BE2C (cell line): ENCODE measurements around the gene TECPR2.

Source experiments
- DNase-seq: peaks from one replicate; pipeline ENCODE4 v3.0.0-alpha.2; 2020
- H3K27me3 ChIP-seq: fragments of 250-450 bp; sonication (Bioruptor Pico); 2 replicates; pipeline ENCODE4 v1.5.1; 2020; ENCODE audit warnings: mild to moderate bottlenecking
- H3K36me3 ChIP-seq: fragments of 250-450 bp; sonication (Bioruptor Pico); 2 replicates; pipeline ENCODE4 v1.5.1; 2020; ENCODE audit warnings: mild to moderate bottlenecking
- H3K4me1 ChIP-seq: fragments of 250-450 bp; sonication (Bioruptor Pico); 2 replicates; pipeline ENCODE4 v1.5.1; 2020
- H3K4me3 ChIP-seq: 2 replicates; pipeline ENCODE4 v1.5.1; 2011; ENCODE audit warnings: low read depth, low read length
- H3K9me3 ChIP-seq: fragments of 250-450 bp; sonication (Bioruptor Pico); 2 replicates; pipeline ENCODE4 v1.5.1; 2020
- TF ChIP-seq, protein P1 (sequence below): IDR thresholded peaks from 2 replicates; pipeline ENCODE4 v1.5.1; 2012; ENCODE audit warnings: mild to moderate bottlenecking, low read depth, low read length

The TECPR2 gene

DNA sequence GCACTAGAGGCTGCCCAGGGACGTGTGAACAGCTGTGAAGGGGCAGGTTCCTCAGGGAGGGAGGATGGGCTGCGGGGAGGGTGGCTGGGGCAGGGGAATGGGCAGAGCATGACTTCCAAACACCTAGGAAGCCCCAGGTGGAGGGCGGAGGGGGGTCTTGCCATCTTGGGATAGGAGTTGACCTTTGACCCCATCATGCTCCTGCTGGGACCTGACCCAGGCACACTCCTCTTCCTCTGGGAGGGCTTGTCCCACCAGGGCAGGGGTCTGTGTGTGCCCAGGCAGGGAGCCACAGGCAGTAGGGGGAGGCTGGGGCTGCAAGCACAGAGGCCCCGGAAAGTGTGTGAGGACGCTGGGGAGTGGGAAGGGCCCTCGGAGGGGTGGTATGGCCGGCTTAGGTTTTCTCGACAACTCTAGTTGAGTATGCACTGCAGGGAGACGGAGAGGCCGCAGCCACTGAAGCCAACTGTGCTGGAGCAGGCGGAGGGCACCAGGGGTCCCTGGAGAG is 150.1 kb downstream of the TECPR2 start:
- Histone ChIP-seq H3K36me3 (no peaks in the 10 kb centered on the region), H3K9me3 (no peaks in the 10 kb centered on the region), H3K27me3 (no peaks in the 10 kb centered on the region), H3K4me3 (no peak overlapping the region), H3K4me1 (peaks cover 4% of the 10 kb centered on the region; the same call in 1 of the 2 replicates)
- DNase-seq: peak; percentile 10
- TF ChIP-seq, protein P1, sequence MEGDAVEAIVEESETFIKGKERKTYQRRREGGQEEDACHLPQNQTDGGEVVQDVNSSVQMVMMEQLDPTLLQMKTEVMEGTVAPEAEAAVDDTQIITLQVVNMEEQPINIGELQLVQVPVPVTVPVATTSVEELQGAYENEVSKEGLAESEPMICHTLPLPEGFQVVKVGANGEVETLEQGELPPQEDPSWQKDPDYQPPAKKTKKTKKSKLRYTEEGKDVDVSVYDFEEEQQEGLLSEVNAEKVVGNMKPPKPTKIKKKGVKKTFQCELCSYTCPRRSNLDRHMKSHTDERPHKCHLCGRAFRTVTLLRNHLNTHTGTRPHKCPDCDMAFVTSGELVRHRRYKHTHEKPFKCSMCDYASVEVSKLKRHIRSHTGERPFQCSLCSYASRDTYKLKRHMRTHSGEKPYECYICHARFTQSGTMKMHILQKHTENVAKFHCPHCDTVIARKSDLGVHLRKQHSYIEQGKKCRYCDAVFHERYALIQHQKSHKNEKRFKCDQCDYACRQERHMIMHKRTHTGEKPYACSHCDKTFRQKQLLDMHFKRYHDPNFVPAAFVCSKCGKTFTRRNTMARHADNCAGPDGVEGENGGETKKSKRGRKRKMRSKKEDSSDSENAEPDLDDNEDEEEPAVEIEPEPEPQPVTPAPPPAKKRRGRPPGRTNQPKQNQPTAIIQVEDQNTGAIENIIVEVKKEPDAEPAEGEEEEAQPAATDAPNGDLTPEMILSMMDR: no peak

DNA sequence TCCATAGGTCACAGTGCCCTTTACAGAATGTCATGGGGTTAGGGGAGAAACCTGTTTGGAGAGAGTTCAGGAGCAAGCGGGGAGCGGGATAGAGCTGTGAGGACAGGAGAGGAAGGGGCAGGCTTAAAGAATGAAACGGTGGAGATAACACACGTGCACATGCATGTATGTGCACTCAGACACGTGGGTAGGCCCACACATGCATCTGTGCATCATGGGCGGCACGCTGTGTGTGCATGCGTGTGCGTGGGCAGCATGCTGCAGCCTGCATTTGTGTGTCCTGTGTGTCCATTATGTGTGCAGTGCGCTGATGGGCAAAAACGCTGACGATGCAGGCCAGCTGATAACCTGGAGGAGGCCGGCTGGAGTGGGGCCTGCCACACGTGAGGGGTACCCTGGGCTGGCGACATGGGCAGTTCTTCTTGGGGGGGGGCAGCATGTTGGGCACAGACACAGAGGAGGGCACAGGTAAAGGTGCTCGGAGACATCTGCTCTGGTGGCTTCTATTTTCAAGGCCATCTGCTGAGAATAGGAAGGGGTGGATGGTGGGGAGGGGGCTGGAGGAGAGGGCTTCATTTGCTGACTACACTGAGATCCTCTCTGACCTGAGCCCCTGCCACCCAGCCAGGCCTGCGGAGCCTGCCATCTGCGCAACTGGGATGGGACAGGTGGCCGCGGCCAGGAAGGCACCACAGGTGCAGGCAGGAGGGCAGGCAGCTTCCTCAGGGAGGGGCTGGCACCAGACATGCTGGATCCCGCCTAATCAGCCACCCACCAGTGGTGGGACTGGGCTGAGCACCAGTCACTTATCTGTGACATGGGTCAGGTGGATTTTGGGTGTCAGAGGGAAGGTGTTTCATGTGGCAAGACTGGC is 151.4 kb downstream of the TECPR2 start:
- H3K9me3 ChIP-seq: no peaks in the 10 kb centered on the region
- no peaks in the 10 kb centered on the region for H3K36me3 ChIP-seq
- peaks cover 4% of the 10 kb centered on the region; the same call in 1 of the 2 replicates for H3K4me1 ChIP-seq
- H3K4me3 ChIP-seq: no peak overlapping the region
- TF ChIP-seq, protein P1: no peak
- DNase-seq: no peak
- H3K27me3 ChIP-seq: no peaks in the 10 kb centered on the region

DNA sequence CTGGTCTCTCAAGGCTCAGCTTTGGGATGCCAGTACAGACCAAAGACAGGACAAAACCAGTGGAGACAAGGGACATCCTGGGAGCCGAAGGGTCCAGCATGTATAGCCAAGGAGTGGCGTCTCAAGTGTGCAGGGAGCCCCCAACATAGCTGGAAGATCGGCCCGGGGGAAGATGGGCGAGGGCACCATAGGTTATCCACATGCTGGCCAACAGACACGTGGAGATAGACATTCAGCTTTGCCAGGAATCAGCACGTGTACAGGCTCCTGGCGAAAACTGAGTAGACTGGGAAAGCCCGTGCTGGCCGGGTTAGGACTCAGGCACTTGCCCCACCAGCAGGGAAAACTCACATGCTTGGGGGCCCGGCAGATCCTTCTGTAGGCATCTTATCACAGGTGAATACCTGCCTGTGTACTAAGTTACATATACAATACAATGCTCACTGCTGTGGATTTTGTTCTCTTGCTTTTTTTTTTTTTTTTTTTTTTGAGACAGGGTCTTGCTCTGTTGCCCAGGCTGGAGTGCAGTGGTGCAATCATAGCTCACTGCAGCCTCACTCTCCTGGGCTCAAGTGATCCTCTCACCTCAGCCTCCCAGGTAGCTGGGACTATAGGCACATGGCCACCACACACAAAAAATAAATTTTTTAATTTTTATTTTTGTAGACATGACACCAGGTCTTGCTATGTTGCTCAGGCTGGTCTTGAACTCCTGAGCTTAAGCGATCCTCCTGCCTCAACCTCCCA is 152.4 kb downstream of the TECPR2 start:
- H3K4me1 ChIP-seq: peaks cover 4% of the 10 kb centered on the region; the same call in 1 of the 2 replicates
- TF ChIP-seq, protein P1: no peak
- H3K36me3 ChIP-seq: no peaks in the 10 kb centered on the region
- no peak overlapping the region for H3K4me3 ChIP-seq
- H3K27me3 ChIP-seq: no peaks in the 10 kb centered on the region
- H3K9me3 ChIP-seq: no peaks in the 10 kb centered on the region
- DNase-seq: no peak

DNA sequence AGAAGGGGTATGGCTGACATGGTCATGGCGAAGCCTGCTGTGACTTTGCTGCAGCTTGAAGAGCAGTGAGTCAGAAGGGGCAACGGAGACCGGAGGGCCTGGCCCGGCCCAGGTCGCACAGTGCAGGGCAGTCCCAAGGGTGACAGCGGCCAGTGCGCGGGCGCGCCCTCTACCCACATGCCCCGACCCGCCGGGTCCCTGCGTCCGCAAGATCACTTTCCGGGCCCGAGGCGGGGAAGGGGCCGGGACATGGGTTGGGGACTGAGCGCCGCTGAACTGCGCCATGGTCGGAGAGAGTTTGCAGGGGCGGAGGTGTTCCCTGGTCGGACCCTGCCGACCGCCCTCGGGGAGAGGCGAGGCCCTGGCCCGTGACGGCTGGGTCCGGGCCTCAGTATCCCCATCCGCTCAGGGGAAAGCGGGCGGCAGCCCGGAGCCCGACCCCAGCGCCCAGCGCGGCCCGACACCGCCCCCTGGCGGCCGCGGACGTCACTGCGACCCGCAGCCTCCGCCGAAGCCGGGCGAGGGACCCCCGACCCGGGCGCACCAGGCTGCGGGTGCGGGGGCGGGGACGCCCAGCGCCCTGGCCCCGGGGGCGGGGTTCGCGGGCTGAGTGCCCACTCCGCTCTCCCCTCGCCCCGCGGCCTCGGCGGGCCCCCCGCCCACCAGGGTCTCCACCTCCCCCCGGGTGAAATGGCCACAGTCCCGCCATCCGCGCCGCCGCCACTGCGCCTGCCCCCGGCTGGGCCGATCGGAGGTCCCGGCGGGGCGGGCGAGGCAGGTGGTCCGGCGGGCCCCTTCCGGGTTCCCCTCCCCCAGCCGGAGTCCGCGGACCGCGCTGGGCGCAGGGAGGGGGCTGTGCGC is 154.0 kb downstream of the TECPR2 start:
- Histone ChIP-seq H3K36me3 (no peaks in the 10 kb centered on the region), H3K4me3 (peak overlapping the region; percentile 64), H3K9me3 (no peaks in the 10 kb centered on the region), H3K4me1 (no peaks in the 10 kb centered on the region), H3K27me3 (no peaks in the 10 kb centered on the region)
- TF ChIP-seq, protein P1: peak; percentile 47
- DNase-seq: peak; percentile 73

DNA sequence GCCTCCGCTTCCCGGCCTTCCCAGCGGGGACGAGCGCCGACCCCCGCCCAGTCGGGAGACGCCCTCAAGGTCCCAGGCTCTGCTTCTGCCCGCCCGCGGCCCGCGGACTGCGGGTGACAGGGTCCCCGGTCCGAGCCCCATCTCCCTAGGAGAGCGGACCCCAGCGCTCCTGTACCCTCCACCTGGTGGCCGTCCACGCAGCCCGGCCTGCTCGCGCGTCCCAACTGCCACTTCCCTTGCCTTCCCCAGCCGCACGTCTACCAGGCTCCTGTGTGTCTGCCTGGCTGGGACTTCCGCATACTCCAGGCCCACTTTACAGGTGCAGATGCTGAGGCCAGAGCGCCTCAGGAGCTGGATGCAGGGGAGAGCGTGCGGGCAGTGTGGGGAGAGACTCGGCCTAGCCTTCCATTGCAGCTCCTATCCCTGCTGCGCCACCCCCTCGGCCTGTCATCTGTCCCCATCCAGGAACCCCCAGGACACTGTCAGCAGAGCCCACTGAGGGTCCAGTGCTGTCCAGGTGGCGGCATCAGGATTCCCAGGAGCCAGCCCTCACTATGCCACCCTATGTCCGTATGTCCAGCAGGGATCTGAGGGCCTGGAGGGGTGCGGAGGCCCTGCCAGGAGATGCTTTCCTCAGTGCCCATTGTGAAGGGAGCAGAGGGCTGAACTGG is 154.8 kb downstream of the TECPR2 start:
- H3K4me3 ChIP-seq: peak overlapping the region; percentile 64
- no peaks in the 10 kb centered on the region for H3K36me3 ChIP-seq
- no peaks in the 10 kb centered on the region for H3K27me3 ChIP-seq
- TF ChIP-seq, protein P1: peak; percentile 24; the same call in 1 of the 2 replicates
- H3K9me3 ChIP-seq: no peaks in the 10 kb centered on the region
- DNase-seq: peak; percentile 51
- no peaks in the 10 kb centered on the region for H3K4me1 ChIP-seq
